KMS-11 (cell line): ENCODE results near the gene CASP10.
"Not testable (repeated sequence)": the region's sequence is repeated elsewhere in the genome, so short reads cannot be mapped to it uniquely, and the experiment has no call there.

ENCODE experiments used
- H2AFZ ChIP-seq: fragments of 200-600 bp; sonication (generic); 2 replicates; pipeline ENCODE4 v1.6.1; 2016; ENCODE audit warnings: antibody characterized with exemption, mixed run types, low read depth
- H3K27ac ChIP-seq: fragments of 200-600 bp; sonication (generic); 2 replicates; pipeline ENCODE4 v1.6.1; 2016; ENCODE audit warnings: mild to moderate bottlenecking, mixed run types
- H3K27me3 ChIP-seq: fragments of 200-600 bp; sonication (generic); 2 replicates; pipeline ENCODE4 v1.6.1; 2017; ENCODE audit warnings: mild to moderate bottlenecking, low read depth, mixed run types, moderate library complexity; ENCODE audit not compliant: insufficient read depth
- H3K36me3 ChIP-seq: fragments of 200-600 bp; sonication (generic); 2 replicates; pipeline ENCODE4 v1.6.1; 2017; ENCODE audit warnings: mild to moderate bottlenecking, mixed run types; ENCODE audit not compliant: insufficient read depth
- H3K4me1 ChIP-seq: fragments of 200-600 bp; sonication (generic); 2 replicates; pipeline ENCODE4 v1.6.1; 2016; ENCODE audit warnings: mild to moderate bottlenecking, low read depth, mixed run types; ENCODE audit not compliant: poor library complexity, severe bottlenecking
- H3K4me2 ChIP-seq: fragments of 200-600 bp; sonication (generic); 2 replicates; pipeline ENCODE4 v1.7.0; 2016; ENCODE audit warnings: mild to moderate bottlenecking, mixed run types
- H3K4me3 ChIP-seq: fragments of 200-600 bp; sonication (generic); IDR thresholded peaks from 2 replicates; pipeline ENCODE4 v1.6.1; 2017; ENCODE audit warnings: low read depth, low read length, mixed read lengths; ENCODE audit not compliant: insufficient read depth
- H3K79me2 ChIP-seq: fragments of 200-600 bp; sonication (generic); 2 replicates; pipeline ENCODE4 v1.6.1; 2016; ENCODE audit warnings: low read depth, mixed run types; ENCODE audit not compliant: insufficient read depth
- H3K9ac ChIP-seq: fragments of 200-600 bp; sonication (generic); 2 replicates; pipeline ENCODE4 v1.6.1; 2016; ENCODE audit warnings: mild to moderate bottlenecking, mixed run types
- H4K20me1 ChIP-seq: fragments of 200-600 bp; sonication (generic); 2 replicates; pipeline ENCODE4 v1.6.1; 2016; ENCODE audit warnings: mild to moderate bottlenecking, mixed run types; ENCODE audit not compliant: insufficient read depth
- CTCF ChIP-seq: fragments of 200-600 bp; sonication (generic); conservative IDR thresholded peaks from 2 replicates; pipeline ENCODE4 v1.6.1; 2017; ENCODE audit warnings: low read depth, mild to moderate bottlenecking, antibody characterized with exemption, low read length, moderate library complexity, mixed read lengths

The CASP10 gene

GRCh38 chr2:201148434-201148990, 34.4 kb upstream of the CASP10 start:
- Histone ChIP-seq H3K4me1 (peaks cover 64% of the 10 kb centered on the region), H3K36me3 (no peaks in the 10 kb centered on the region), H4K20me1 (no peaks in the 10 kb centered on the region), H3K9ac (no peak overlapping the region), H3K4me3 (no peak overlapping the region), H3K27me3 (no peaks in the 10 kb centered on the region), H2AFZ (no peak overlapping the region), H3K4me2 (peak overlapping the region; percentile 34; the same call in 1 of the 2 replicates), H3K79me2 (no peaks in the 10 kb centered on the region), H3K27ac (peak overlapping the region; percentile 43; the same call in 1 of the 2 replicates)
- TF ChIP-seq CTCF = no peak

GRCh38 chr2:201149064-201149820, 33.7 kb upstream of the CASP10 start:
- no peak for TF ChIP-seq CTCF
- Histone ChIP-seq H3K79me2 (no peaks in the 10 kb centered on the region), H3K4me2 (peak overlapping the region; percentile 34; the same call in 1 of the 2 replicates), H4K20me1 (no peaks in the 10 kb centered on the region), H2AFZ (no peak overlapping the region), H3K4me3 (no peak overlapping the region), H3K36me3 (no peaks in the 10 kb centered on the region), H3K9ac (no peak overlapping the region), H3K4me1 (peaks cover 59% of the 10 kb centered on the region), H3K27ac (peak overlapping the region; percentile 43; the same call in 1 of the 2 replicates), H3K27me3 (no peaks in the 10 kb centered on the region)

- H3K4me3 ChIP-seq, H3K36me3 ChIP-seq, H3K9ac ChIP-seq, H3K4me2 ChIP-seq, H3K79me2 ChIP-seq, H2AFZ ChIP-seq, H3K27ac ChIP-seq, H4K20me1 ChIP-seq, H3K27me3 ChIP-seq: not testable (repeated sequence)
- peaks cover 54% of the 10 kb centered on the region for H3K4me1 ChIP-seq
Measured at GRCh38 chr2:201149821-201150165, 33.1 kb upstream of the CASP10 start.

- Histone ChIP-seq H4K20me1 (no peaks in the 10 kb centered on the region), H3K27me3 (no peaks in the 10 kb centered on the region), H3K4me3 (no peak overlapping the region), H3K27ac (no peak overlapping the region), H3K36me3 (no peaks in the 10 kb centered on the region), H3K9ac (no peak overlapping the region), H3K4me1 (peaks cover 53% of the 10 kb centered on the region), H3K4me2 (no peak overlapping the region; the same call in 1 of the 2 replicates), H3K79me2 (no peaks in the 10 kb centered on the region), H2AFZ (no peak overlapping the region)
- TF ChIP-seq CTCF = no peak
Measured at GRCh38 chr2:201150454-201151020, 32.4 kb upstream of the CASP10 start.
